Central memory CD8-positive, alpha-beta T cell (primary cell): ENCODE results near the gene IFT27.
A peak's percentile ranks its signal among the peaks of the same experiment; 100 is the strongest.

Experiments used
- ATAC-seq: fragments of 150-1000 bp; cut with Tn5 transposase; replicated peaks from 2 replicates; pipeline ENCODE4 v1.10.0; 2022; ENCODE audit warnings: mild to moderate bottlenecking, moderate FRiP score, moderate number of reproducible peaks; ENCODE audit not compliant: poor library complexity, severe bottlenecking; ENCODE audit errors: extremely low read depth
- DNase-seq, 2 donors: peaks; one replicate each; pipeline ENCODE4 v3.0.0; 2021; ENCODE audit warnings: low spot score in 2 of 2
- H3K27ac Mint-ChIP-seq: one replicate; pipeline ENCODE4 v1.8.0; 2022; ENCODE audit warnings: low read depth, mild to moderate bottlenecking, moderate library complexity, mixed read lengths
- H3K27me3 Mint-ChIP-seq: one replicate; pipeline ENCODE4 v1.8.0; 2022; ENCODE audit warnings: mixed read lengths
- H3K36me3 Mint-ChIP-seq: one replicate; pipeline ENCODE4 v1.8.0; 2022; ENCODE audit warnings: mild to moderate bottlenecking, moderate library complexity, mixed read lengths; ENCODE audit not compliant: insufficient read depth
- H3K4me1 Mint-ChIP-seq: one replicate; pipeline ENCODE4 v1.8.0; 2022; ENCODE audit warnings: mixed read lengths
- H3K4me3 Mint-ChIP-seq: one replicate; pipeline ENCODE4 v1.8.0; 2022; ENCODE audit warnings: mild to moderate bottlenecking, moderate library complexity, mixed read lengths
- H3K9me3 Mint-ChIP-seq: one replicate; pipeline ENCODE4 v1.8.0; 2022; ENCODE audit warnings: mixed read lengths

Gene IFT27

GRCh38 chr22:36787204-36787988 is 11.5 kb upstream of the IFT27 start:
- H3K27ac Mint-ChIP-seq: no peak overlapping the region
- peaks cover 44% of the 10 kb centered on the region for H3K27me3 Mint-ChIP-seq
- H3K4me3 Mint-ChIP-seq: no peak overlapping the region
- H3K36me3 Mint-ChIP-seq: no peaks in the 10 kb centered on the region
- ATAC-seq: no peak
- no peaks in the 10 kb centered on the region for H3K4me1 Mint-ChIP-seq
- no peak for DNase-seq
- no peaks in the 10 kb centered on the region for H3K9me3 Mint-ChIP-seq

GRCh38 chr22:36783743-36784142 is 7.8 kb upstream of the IFT27 start:
- Mint-ChIP-seq H3K4me3 (no peak overlapping the region), H3K36me3 (no peaks in the 10 kb centered on the region), H3K9me3 (no peaks in the 10 kb centered on the region), H3K27ac (no peak overlapping the region), H3K4me1 (peaks cover 6% of the 10 kb centered on the region), H3K27me3 (peaks cover 33% of the 10 kb centered on the region)
- DNase-seq: no peak
- no peak for ATAC-seq

- peak overlapping the region; percentile 21 for H3K27ac Mint-ChIP-seq
- DNase-seq: peak; percentile 78 to 86
- ATAC-seq: peak; percentile 98
- H3K4me3 Mint-ChIP-seq: no peak overlapping the region
- H3K9me3 Mint-ChIP-seq: no peaks in the 10 kb centered on the region
- H3K27me3 Mint-ChIP-seq: peaks cover 18% of the 10 kb centered on the region
- peaks cover 1% of the 10 kb centered on the region for H3K36me3 Mint-ChIP-seq
- peaks cover 7% of the 10 kb centered on the region for H3K4me1 Mint-ChIP-seq
These were observed 6.0 kb upstream of the IFT27 start for GRCh38 chr22:36781656-36782627.

GRCh38 chr22:36778020-36778419 is 2.1 kb upstream of the IFT27 start:
- DNase-seq: no peak
- Mint-ChIP-seq H3K4me3 (peak overlapping the region; percentile 1), H3K9me3 (no peaks in the 10 kb centered on the region), H3K36me3 (peaks cover 13% of the 10 kb centered on the region), H3K27me3 (no peaks in the 10 kb centered on the region), H3K4me1 (peaks cover 21% of the 10 kb centered on the region), H3K27ac (no peak overlapping the region)
- no peak for ATAC-seq

- Mint-ChIP-seq H3K4me3 (peak overlapping the region; percentile 92), H3K27ac (peak overlapping the region; percentile 88), H3K36me3 (peaks cover 13% of the 10 kb centered on the region), H3K9me3 (no peaks in the 10 kb centered on the region), H3K4me1 (peaks cover 21% of the 10 kb centered on the region), H3K27me3 (no peaks in the 10 kb centered on the region)
- DNase-seq (no peak), ATAC-seq (no peak)
These were observed 803 bp upstream of the IFT27 start for GRCh38 chr22:36776722-36777121.

GRCh38 chr22:36775586-36775963 is 344 bp downstream of the IFT27 start:
- H3K4me1 Mint-ChIP-seq: peaks cover 29% of the 10 kb centered on the region
- no peaks in the 10 kb centered on the region for H3K9me3 Mint-ChIP-seq
- ATAC-seq (peak; percentile 11), DNase-seq (peak; percentile 30 to 39)
- no peaks in the 10 kb centered on the region for H3K27me3 Mint-ChIP-seq
- peak overlapping the region; percentile 92 for H3K4me3 Mint-ChIP-seq
- peak overlapping the region; percentile 88 for H3K27ac Mint-ChIP-seq
- peaks cover 16% of the 10 kb centered on the region for H3K36me3 Mint-ChIP-seq

- Mint-ChIP-seq H3K4me1 (peaks cover 29% of the 10 kb centered on the region), H3K4me3 (no peak overlapping the region), H3K27ac (no peak overlapping the region), H3K9me3 (no peaks in the 10 kb centered on the region), H3K36me3 (peaks cover 16% of the 10 kb centered on the region), H3K27me3 (no peaks in the 10 kb centered on the region)
- no peak for DNase-seq
- ATAC-seq: no peak
These were observed 2.0 kb downstream of the IFT27 start for GRCh38 chr22:36773935-36774334.

GRCh38 chr22:36772451-36772850 is 3.5 kb downstream of the IFT27 start:
- H3K27ac Mint-ChIP-seq: no peak overlapping the region
- ATAC-seq (no peak), DNase-seq (no peak)
- peaks cover 29% of the 10 kb centered on the region for H3K4me1 Mint-ChIP-seq
- no peaks in the 10 kb centered on the region for H3K27me3 Mint-ChIP-seq
- no peaks in the 10 kb centered on the region for H3K9me3 Mint-ChIP-seq
- no peak overlapping the region for H3K4me3 Mint-ChIP-seq
- H3K36me3 Mint-ChIP-seq: peaks cover 15% of the 10 kb centered on the region

- ATAC-seq (no peak), DNase-seq (no peak)
- H3K4me3 Mint-ChIP-seq: no peak overlapping the region
- no peaks in the 10 kb centered on the region for H3K27me3 Mint-ChIP-seq
- no peak overlapping the region for H3K27ac Mint-ChIP-seq
- no peaks in the 10 kb centered on the region for H3K9me3 Mint-ChIP-seq
- H3K4me1 Mint-ChIP-seq: peaks cover 23% of the 10 kb centered on the region
- peaks cover 13% of the 10 kb centered on the region for H3K36me3 Mint-ChIP-seq
These were observed 4.4 kb downstream of the IFT27 start for GRCh38 chr22:36771356-36772063.

- no peak overlapping the region for H3K4me3 Mint-ChIP-seq
- no peak overlapping the region for H3K27ac Mint-ChIP-seq
- H3K27me3 Mint-ChIP-seq: no peaks in the 10 kb centered on the region
- DNase-seq (no peak), ATAC-seq (no peak)
- H3K4me1 Mint-ChIP-seq: peaks cover 19% of the 10 kb centered on the region
- no peaks in the 10 kb centered on the region for H3K9me3 Mint-ChIP-seq
- H3K36me3 Mint-ChIP-seq: peaks cover 9% of the 10 kb centered on the region
These were observed 5.2 kb downstream of the IFT27 start for GRCh38 chr22:36770513-36771231.

- no peak overlapping the region for H3K27ac Mint-ChIP-seq
- ATAC-seq (no peak), DNase-seq (no peak)
- H3K4me1 Mint-ChIP-seq: peaks cover 13% of the 10 kb centered on the region
- no peaks in the 10 kb centered on the region for H3K9me3 Mint-ChIP-seq
- no peaks in the 10 kb centered on the region for H3K27me3 Mint-ChIP-seq
- H3K4me3 Mint-ChIP-seq: no peak overlapping the region
- peaks cover 4% of the 10 kb centered on the region for H3K36me3 Mint-ChIP-seq
These were observed 6.1 kb downstream of the IFT27 start for GRCh38 chr22:36769541-36770512.
